EL (cell line): Measurements from ENCODE around the gene ACTG1.

Experiments
- DNase-seq: peaks from one replicate; pipeline ENCODE4 v3.0.0-alpha.2; 2016

ACTG1 gene

DNA sequence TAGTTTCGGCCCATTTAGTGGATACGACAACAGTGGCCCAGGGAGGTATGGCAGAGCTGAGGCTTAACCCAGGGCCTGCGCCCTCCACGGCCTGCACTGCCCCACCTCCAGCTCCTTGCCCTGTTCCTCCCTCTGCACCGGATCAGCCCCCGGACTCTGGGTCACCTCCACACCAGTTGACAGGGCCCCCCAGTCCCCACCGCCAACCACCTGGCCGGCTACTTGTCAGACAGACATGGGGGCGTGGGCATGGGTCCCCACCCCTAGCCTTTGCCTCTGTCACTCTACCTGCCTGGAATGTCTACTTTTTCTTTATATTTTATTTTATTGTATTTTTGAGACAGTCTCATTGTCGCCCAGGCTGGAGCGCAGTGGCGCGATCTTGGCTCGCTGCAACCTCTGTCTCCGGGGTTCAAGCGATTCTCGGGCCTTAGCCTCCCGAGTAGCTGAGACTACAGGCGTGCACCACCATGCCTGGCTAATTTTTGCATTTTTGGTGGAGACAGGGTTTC lies 3.0 kb upstream of the ACTG1 start:
- DNase-seq, result no peak

DNA sequence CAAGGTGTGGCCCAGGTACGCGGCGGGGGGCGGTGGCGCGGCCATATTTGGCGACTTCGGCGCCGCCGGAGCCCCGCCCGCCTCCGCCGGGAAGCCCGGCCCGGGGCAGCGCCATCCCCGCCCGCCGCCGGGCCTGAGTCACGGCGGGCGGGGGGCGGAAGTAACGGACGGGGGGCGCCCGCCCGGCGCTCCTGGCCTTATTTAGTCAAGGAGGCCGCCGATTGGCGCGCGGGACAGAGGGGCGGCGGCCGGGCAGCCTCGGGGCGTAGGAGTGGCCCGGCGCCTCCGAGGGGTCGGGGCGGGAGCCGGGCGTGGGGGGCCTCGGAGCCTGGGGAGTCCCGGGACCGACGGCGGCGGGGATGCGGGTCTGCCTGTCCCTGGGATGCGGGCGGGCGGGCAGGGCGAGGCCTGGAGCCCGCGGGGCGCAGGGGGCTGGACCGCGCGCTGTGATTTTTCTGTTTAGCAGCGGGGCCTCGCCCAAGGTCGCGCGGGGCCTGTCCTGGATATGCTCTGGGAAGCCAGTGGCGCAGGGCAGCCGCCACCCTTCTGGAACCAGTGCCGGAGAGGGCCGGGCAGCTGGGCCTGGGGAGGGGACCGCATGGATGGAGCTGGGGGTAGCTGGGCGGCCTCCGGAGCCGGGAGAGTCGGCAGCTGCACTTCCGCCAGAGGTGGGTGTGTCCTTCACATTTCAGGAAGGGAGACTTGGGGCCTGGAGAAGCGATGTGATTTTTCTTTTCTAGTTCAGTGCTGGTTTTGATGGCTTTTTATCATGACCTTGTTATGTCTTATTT lies 2.3 kb upstream of the ACTG1 start:
- peak; percentile 87 for DNase-seq

DNA sequence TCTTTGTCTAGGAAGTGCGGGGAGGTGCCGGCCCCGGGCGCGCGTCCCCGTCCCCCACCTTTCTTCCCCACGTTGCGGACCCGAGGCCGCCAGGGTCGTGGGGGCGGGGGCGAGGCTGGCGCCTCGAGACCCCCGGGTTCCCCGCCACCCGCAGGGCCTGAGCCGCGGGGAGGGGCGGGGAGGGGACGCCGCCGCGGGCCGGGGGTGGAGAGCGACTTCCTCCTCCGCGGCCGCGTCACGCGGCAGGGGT lies 1.8 kb upstream of the ACTG1 start:
- DNase-seq, result no peak

- DNase-seq, result peak; percentile 82
Measured at GRCh38 chr17:81513753-81514488, 1.3 kb upstream of the ACTG1 start.

DNA sequence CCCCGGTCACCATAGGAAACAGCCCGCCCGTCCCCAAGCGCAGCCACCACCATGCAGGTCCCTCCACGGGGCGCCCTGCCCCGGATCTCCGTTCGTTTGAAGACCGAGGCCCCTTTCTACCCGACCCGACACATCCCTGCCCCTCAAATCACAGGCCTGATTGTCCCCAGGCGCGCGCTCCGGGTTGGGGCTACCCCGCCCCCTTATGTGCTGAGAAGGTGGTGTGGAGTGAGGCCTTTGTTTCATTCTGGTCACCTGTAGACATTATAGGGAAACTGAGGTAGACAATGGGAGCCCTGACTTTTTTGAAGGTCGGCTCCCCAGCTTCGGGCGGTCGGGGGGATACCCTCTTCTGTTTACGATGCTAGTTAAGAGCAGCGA lies 763 bp upstream of the ACTG1 start:
- DNase-seq, result peak; percentile 72

GRCh38 chr17:81511804-81512561 lies 616 bp downstream of the ACTG1 start:
- DNase-seq, result no peak

DNA sequence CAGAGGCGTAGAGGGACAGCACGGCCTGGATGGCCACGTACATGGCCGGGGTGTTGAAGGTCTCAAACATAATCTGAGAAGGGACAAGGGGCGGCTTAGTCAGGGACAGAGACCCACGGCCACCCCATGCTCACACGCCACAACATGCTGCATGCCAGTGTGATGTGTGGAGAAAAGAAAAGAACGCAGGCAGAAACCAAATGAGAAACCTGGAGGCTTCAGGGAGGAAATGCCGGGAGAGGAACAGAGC lies 1.1 kb downstream of the ACTG1 start:
- peak; percentile 38 for DNase-seq

GRCh38 chr17:81510785-81511553 lies 1.6 kb downstream of the ACTG1 start:
- DNase-seq, result no peak

DNA sequence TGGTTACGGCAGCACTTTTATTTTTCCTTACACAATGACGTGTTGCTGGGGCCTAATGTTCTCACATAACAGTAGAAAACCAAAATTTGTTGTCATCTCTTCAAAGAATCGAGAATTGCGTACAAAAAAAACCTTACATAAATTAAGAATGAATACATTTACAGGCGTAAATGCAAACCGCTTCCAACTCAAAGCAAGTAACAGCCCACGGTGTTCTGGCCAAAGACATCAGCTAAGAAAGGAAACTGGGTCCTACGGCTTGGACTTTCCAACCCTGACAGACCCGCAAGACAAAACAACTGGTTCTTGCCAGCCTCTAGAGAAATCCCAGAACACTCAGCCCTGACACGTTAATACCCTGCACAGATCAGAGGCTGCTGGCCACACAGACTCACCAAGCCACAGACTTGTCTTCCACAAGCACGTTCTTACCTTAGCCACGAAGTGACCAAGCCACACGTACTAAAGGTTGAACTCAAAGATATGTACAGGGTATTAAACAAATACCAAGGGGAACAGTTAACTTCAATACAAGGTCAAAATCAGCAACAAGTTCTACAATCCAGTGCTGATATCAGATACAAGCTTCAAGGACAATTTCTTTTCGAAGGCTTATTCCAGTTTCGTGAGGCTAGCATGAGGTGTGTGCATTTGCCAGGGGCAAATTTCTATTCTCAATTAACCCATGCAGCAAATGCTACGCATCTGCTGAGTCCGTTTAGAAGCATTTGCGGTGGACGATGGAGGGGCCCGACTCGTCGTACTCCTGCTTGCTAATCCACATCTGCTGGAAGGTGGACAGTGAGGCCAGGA lies 2.4 kb downstream of the ACTG1 start:
- DNase-seq, result peak; percentile 43

DNA sequence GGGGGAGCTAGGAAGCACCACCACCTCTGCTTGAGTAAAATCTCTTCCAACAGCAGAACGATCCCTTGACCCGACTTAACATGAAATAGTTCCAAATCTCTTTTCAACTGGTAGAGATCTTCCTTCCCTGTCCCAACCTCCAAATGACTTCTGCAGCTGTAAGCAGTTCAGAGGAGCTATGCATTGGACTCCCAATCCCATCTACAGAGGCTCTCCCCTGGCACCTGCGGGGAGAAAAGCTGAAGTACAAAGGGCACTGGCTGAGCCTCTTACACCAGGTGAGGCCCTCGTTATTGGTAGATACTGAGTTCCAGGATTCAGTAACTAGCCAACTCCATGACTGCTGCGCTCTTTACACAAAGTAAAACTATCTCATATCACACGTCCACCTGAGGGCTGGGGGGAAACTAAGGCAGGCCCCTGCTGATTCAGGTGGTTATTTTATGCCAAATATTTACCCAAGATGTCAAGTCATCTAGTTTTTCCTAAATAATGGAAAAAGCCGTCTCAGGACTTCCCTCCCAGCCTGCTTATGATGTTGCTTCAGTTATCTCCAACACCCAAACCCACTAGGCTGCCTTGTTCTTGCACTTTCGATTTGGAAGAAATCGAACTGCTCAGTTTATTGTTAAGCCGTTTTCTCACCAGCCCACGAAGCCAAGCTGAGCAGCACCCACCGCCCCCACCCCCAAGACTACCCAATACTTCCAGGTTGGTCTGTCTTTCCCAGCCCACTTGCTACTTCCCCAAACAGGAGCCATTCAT lies 3.2 kb downstream of the ACTG1 start:
- DNase-seq, result peak; percentile 65

GRCh38 chr17:81508639-81509206 lies 3.9 kb downstream of the ACTG1 start:
- peak; percentile 78 for DNase-seq

DNA sequence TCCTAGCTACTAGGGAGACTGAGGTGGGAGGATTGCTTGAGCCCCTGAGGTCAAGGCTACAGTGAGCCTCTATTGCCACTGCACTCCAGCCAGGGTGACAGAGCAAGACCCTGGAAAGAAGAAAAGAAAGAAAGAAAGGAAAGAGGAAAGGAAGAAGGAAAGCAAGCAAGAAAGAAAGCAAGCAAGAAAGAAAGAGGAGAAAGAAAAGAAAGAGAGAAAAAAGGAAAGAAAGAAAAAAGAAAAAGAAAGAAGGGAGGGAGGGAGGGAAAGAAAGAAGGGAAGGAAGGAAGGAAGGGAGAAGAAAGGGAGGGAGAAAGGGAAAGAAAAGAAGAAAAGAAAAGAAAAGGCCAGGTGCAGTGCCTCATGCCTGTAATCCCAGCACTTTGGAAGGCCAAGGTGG lies 9.0 kb downstream of the ACTG1 start:
- no peak for DNase-seq

DNA sequence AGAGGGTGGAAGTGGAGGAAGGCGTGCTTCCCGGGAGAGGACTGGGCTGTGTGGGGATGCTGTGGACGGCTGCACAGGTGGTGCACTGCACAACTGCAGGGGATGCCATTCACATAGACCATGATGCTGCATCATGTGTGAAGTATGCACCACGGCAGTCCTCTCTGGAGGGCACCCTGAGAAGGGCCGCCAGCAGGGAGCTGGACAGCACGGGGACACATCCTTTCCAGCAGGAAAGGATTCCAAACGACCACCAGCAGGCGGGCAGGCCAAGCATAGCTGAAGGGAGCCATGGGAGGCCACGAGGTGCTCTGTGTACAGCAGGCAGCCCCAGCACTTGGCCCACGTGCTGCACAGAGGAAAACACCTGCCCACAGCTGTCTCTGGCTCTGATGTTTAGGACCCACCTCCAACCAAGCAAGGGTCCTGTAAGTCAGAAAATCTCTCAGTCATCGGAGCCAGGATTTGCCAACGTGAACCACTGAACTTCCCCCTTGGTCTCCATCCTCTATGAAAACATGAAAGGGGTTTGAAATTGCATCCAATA lies 10.1 kb downstream of the ACTG1 start:
- no peak for DNase-seq

DNA sequence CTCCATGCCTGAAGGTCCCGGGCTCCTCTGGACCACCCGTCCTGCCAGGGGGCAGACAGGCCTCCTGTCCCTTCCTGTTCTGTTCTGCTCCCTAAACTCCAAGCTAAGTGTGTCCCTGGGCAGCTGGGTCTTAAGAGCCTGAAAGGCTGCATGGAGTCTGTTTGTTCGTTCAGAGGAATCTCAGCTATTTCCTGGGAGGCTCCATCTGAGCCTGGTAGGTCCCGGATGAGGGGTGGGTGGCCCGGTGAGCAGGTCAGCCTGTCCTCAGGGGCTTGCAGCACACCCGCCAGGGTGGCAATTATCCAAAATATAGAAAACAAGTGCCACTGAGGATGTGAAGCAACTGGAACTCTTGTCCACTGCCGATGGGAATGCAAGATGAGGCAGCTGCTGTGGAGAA lies 12.6 kb downstream of the ACTG1 start:
- peak; percentile 49 for DNase-seq

DNA sequence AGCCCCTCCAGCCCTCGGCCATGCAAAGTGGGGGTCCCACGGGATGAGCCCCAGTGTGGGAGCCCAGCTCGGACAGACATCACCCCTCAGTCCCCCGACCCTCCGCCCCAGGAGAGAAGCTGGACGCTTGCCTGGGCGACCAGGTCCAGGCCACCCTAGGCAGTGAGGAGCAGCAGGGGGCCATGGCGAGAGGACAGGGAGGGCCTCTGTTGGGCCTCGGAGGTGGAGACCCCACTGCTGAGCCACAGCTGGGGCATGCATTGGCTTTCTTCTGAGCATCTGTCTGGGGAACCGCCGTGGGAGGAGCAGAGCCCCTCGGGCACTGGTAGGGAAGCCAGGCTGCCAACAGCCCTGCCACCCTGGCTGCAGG lies 13.0 kb downstream of the ACTG1 start:
- no peak for DNase-seq

DNA sequence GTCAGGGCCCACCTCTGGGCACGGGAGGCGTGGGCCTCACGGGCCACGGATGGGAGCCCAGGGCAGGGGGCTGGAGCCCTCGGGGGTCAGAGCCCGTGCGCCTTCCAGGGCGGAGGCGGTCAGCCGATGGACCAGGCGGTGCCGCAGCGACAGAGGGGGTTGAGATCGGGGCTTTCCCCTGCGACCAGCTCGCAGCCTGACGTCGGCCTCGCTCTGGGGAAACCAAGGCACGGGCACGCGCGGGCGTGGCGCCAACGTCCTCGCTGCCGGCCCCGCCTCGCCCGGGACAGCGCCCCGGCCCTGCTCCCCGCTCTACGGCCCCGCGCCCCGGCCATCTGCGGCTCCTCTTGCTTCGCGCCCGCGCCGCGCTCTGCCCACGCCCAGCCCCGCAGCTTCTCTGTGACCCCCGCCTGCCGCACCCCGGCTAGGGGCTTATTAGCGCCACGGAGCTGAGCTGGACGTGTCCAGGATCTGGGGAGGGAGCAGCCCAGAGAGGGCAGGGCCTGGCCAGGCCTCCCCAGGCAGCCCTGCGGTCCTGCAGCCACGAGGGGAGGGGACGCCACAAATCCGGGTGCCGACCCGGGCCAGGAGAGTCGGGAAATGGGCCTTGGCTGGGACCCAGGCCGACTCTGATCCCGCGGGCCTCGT lies 13.5 kb downstream of the ACTG1 start:
- DNase-seq, result no peak

GRCh38 chr17:81494626-81495377 lies 17.8 kb downstream of the ACTG1 start:
- DNase-seq, result no peak

DNA sequence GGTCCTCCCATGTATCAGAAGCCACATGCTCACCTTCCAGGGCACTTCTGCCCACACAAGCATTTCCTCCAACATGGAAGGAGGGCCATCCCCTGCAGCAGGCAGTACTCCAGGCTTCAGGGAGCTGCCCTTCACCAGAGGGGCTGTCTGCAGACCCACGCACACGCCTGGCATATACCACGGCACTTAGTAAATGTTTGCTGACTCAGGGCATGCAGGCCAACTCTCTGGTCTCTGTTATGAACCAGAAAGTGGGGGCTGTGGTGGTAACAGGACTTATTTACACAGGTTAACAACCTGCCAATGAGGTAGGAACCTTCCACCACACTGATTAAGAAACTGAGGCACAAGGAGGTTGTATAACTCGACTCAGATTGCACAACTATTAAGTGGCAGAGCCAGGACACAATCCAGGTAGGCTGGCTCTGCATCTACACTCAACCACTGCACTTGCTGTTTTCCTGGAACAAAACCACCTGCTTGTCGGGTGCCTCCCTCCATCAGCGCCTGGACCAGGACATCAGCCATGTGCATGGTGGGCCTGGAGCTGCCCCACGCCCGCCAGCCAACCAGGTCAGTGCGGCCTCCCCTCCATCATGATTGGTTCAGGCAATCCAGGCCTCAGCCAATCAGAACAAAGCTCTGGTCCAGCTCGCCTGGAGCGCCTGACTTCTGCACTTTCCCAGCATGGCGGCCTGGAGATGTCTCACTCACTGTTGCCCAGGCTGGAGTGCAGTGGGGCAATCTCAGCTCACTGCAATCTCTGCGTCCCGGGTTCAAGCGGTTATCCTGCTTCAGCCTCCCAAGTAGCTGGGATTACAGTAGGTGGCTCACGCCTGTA lies 19.2 kb downstream of the ACTG1 start:
- DNase-seq, result no peak

GRCh38 chr17:81492706-81493105 lies 19.9 kb downstream of the ACTG1 start:
- no peak for DNase-seq
